Prostate gland (tissue), 2 donors: ENCODE measurements around the gene CELF6. TPM values are rescaled to one million over a fixed set of nuclear protein-coding genes. Genes with fewer than 3 reads are reported as not detected.

Experiments
- DNase-seq: peaks from one replicate; pipeline ENCODE4 v3.0.0-alpha.2; 2019; ENCODE audit warnings: low spot score
- H3K27ac ChIP-seq, 2 donors: fragments of 200-600 bp; sonication (generic); 2 replicates each; pipeline ENCODE4 v1.5.1; 2017 to 2019
- H3K27me3 ChIP-seq: fragments of 200-600 bp; sonication (generic); replicated peaks from 2 replicates; pipeline ENCODE4 v1.5.1; 2019; ENCODE audit not compliant: insufficient read depth
- H3K36me3 ChIP-seq, 2 donors: fragments of 200-600 bp; sonication (generic); 1 replicate in 1 of 2; 2 replicates in 1 of 2; pipeline versions ENCODE4 v1.5.1 to v1.8.1; 2017 to 2019
- H3K4me1 ChIP-seq: fragments of 200-600 bp; sonication (generic); replicated peaks from 2 replicates; pipeline ENCODE4 v1.5.1; 2019
- H3K4me3 ChIP-seq, 2 donors: fragments of 200-600 bp; sonication (generic); 2 replicates each; pipeline ENCODE4 v1.5.1; 2017 to 2019
- H3K9me3 ChIP-seq: fragments of 200-600 bp; sonication (generic); 2 replicates; pipeline ENCODE4 v1.5.1; 2017
- CTCF ChIP-seq, 4 experiments: fragments of 200-600 bp in 2 of 4; fragments of 450-650 bp in 2 of 4; sonication (generic) in 2 of 4; IDR thresholded peaks; 1 replicate in 3 of 4; 2 replicates in 1 of 4; pipeline ENCODE4 v1.5.1; 2016 to 2019; ENCODE audit warnings: antibody characterized with exemption in 4 of 4, mild to moderate bottlenecking in 2 of 4, moderate library complexity in 2 of 4
- POLR2A ChIP-seq: fragments of 450-650 bp; IDR thresholded peaks from one replicate; pipeline ENCODE4 v1.6.1; 2016; ENCODE audit warnings: antibody characterized with exemption, mild to moderate bottlenecking
- POLR2AphosphoS5 ChIP-seq: sonication (generic); formaldehyde crosslinking; IDR thresholded peaks from one replicate; pipeline ENCODE4 v1.6.1; 2017; ENCODE audit warnings: antibody characterized with exemption
- WGBS: methylation state at CpG from one replicate; pipeline ENCODE4 v1.1.5; 2018; 5-methylcytosine and 5-hydroxymethylcytosine counted together
- intact Hi-C: fragments of 100-400 bp; cut with DNase I; formaldehyde crosslinking; loops from one replicate; pipeline ENCODE4 v1.14.2; 2022
- total RNA-seq, 2 donors: library from RNA; depleted of rRNA; stranded (reverse); fragments of >200 nt; gene quantifications; one replicate each; pipeline ENCODE4 v1.1.0, GENCODE V29; 2016

The CELF6 gene
- total RNA-seq, 2 donors from 2014 or later = 3.7 to 7.3 TPM

DNA sequence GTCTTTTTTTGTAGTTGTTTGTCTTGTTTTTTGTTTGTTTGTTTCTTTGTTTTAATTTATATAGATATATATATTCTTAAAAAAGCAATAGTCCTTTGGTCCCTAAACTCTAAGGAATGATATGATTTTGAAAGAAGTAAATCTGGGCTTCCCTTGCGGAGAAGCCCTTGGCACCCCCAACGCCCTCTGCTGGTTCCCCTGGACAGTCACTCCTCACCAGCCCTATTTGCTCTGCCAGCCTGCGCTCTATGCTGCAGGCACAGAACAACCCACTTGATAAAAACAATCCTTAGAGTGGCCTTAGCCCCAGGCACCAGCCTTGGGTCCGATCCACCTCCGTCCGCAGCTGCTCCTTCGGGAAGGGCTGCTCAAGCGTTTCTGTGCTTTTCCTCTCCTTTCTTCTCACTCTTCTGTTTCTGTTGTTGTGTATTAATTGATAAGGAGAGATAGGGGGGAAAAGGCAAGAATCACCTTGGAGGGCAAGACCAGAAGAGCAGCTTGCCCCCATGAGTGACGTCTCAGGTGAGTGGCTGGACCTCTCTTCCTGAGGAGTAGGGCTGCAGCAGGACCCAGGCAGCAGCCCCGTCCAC is 33.9 kb downstream of the CELF6 start:
- DNase-seq = peak; percentile 31
- H3K27me3 ChIP-seq = no peaks in the 10 kb centered on the region
- no peak overlapping the region for H3K4me3 ChIP-seq
- H3K36me3 ChIP-seq = no peaks in the 10 kb centered on the region
- TF ChIP-seq POLR2A (no peak), CTCF (IDR thresholded peaks at IDR 0.05) (peak; percentile 20 to 67 (median 47))
- 65% methylated on average over 10 of the region's 10 CpGs for WGBS
- intact Hi-C loops = no loop called here
- H3K4me1 ChIP-seq = no peaks in the 10 kb centered on the region
- H3K27ac ChIP-seq = no peak overlapping the region
- no peaks in the 10 kb centered on the region for H3K9me3 ChIP-seq

GRCh38 chr15:72285402-72285801 is 34.6 kb downstream of the CELF6 start:
- H3K27ac ChIP-seq = no peak overlapping the region
- 46% methylated on average over 3 of the region's 3 CpGs for WGBS
- no peak for DNase-seq
- TF ChIP-seq POLR2AphosphoS5 = no peak
- no peak for TF ChIP-seq CTCF (IDR thresholded peaks at IDR 0.05)
- TF ChIP-seq POLR2A = no peak
- H3K4me3 ChIP-seq = no peak overlapping the region
- intact Hi-C loops = no loop called here
- no peaks in the 10 kb centered on the region for H3K36me3 ChIP-seq
- no peaks in the 10 kb centered on the region for H3K27me3 ChIP-seq
- H3K9me3 ChIP-seq = no peaks in the 10 kb centered on the region
- no peaks in the 10 kb centered on the region for H3K4me1 ChIP-seq

GRCh38 chr15:72284781-72285180 is 35.2 kb downstream of the CELF6 start:
- DNase-seq = no peak
- intact Hi-C loops = no loop called here
- TF ChIP-seq POLR2A = no peak
- no peak for TF ChIP-seq CTCF (IDR thresholded peaks at IDR 0.05)
- TF ChIP-seq POLR2AphosphoS5 = no peak
- Histone ChIP-seq H3K9me3 (no peaks in the 10 kb centered on the region), H3K4me1 (no peaks in the 10 kb centered on the region), H3K27me3 (no peaks in the 10 kb centered on the region), H3K27ac (no peak overlapping the region), H3K4me3 (no peak overlapping the region), H3K36me3 (no peaks in the 10 kb centered on the region)
- 100% methylated on average over 1 of the region's 1 CpG for WGBS

- 96% methylated on average over 3 of the region's 3 CpGs for WGBS
- H3K27ac ChIP-seq = no peak overlapping the region
- TF ChIP-seq CTCF (IDR thresholded peaks at IDR 0.05) (no peak), POLR2AphosphoS5 (no peak), POLR2A (no peak)
- no peaks in the 10 kb centered on the region for H3K27me3 ChIP-seq
- no peaks in the 10 kb centered on the region for H3K36me3 ChIP-seq
- no peak for DNase-seq
- H3K9me3 ChIP-seq = no peaks in the 10 kb centered on the region
- intact Hi-C loops = no loop called here
- no peaks in the 10 kb centered on the region for H3K4me1 ChIP-seq
- no peak overlapping the region for H3K4me3 ChIP-seq
Measured at GRCh38 chr15:72281713-72282112, 38.2 kb downstream of the CELF6 start.

DNA sequence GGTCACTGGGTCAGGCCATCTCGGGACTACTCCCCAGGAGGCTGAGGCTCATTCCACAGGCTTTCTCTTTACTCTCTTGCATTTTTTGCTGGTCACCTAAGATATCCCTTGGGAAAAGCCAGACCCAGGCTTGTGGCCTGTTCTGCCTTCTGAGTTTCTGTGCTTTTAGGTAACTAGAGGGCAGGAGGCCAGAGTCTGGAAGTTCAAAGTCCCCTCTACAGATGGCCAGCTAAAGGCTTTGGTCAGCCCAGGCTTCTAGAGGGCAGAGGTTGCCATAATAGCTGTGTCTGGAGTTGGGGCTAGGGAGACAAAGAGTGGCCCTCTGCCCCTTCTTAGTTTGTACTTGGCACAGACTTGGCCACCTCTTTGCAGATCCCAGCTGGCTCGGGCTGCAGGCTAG is 39.2 kb downstream of the CELF6 start:
- H3K4me3 ChIP-seq = no peak overlapping the region
- TF ChIP-seq POLR2AphosphoS5 (no peak), CTCF (IDR thresholded peaks at IDR 0.05) (no peak), POLR2A (no peak)
- no peaks in the 10 kb centered on the region for H3K9me3 ChIP-seq
- H3K4me1 ChIP-seq = no peaks in the 10 kb centered on the region
- H3K27me3 ChIP-seq = no peaks in the 10 kb centered on the region
- no peaks in the 10 kb centered on the region for H3K36me3 ChIP-seq
- intact Hi-C loops = no loop called here
- WGBS = 80% methylated on average over 2 of the region's 2 CpGs
- no peak overlapping the region for H3K27ac ChIP-seq
- DNase-seq = no peak
